Measurements from ENCODE around the gene MACROD2. TPM values are rescaled to one million over a fixed set of nuclear protein-coding genes. Genes with fewer than 3 reads are reported as not detected.

The MACROD2 gene
- total RNA-seq, 4 donors from 2014 or later, result 12.6 to 60.3 (median 18.9) TPM

- DNase-seq (ENCODE audit: low spot score in 2 of 2), result no peak
- 61% methylated on average over 1 of the region's 1 CpG for WGBS
- no peaks in the 10 kb centered on the region for H3K4me1 ChIP-seq
Measured at GRCh38 chr20:15835811-15836210, 1840.5 kb downstream of the MACROD2 start.

GRCh38 chr20:15836634-15837033, 1841.3 kb downstream of the MACROD2 start:
- no peaks in the 10 kb centered on the region for H3K9me3 ChIP-seq
- no peak overlapping the region for H3K4me3 ChIP-seq
- 78% methylated on average over 2 of the region's 2 CpGs for whole genome bisulfite sequencing

More at GRCh38 chr20:15835811-15836210, 1840.5 kb downstream of the MACROD2 start:
- Histone ChIP-seq H3K27ac (no peak overlapping the region), H3K27me3 (no peaks in the 10 kb centered on the region), H3K9me3 (no peaks in the 10 kb centered on the region), H3K36me3 (no peaks in the 10 kb centered on the region), H3K4me3 (no peak overlapping the region)
- TF ChIP-seq POLR2A (IDR thresholded peaks at IDR 0.05) (no peak), EP300 (IDR thresholded peaks at IDR 0.05) (no peak), POLR2AphosphoS5 (IDR thresholded peaks at IDR 0.05) (no peak)
- TF ChIP-seq, protein P1, sequence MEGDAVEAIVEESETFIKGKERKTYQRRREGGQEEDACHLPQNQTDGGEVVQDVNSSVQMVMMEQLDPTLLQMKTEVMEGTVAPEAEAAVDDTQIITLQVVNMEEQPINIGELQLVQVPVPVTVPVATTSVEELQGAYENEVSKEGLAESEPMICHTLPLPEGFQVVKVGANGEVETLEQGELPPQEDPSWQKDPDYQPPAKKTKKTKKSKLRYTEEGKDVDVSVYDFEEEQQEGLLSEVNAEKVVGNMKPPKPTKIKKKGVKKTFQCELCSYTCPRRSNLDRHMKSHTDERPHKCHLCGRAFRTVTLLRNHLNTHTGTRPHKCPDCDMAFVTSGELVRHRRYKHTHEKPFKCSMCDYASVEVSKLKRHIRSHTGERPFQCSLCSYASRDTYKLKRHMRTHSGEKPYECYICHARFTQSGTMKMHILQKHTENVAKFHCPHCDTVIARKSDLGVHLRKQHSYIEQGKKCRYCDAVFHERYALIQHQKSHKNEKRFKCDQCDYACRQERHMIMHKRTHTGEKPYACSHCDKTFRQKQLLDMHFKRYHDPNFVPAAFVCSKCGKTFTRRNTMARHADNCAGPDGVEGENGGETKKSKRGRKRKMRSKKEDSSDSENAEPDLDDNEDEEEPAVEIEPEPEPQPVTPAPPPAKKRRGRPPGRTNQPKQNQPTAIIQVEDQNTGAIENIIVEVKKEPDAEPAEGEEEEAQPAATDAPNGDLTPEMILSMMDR (IDR thresholded peaks at IDR 0.05), result no peak

GRCh38 chr20:15837563-15837962, 1842.2 kb downstream of the MACROD2 start:
- Histone ChIP-seq H3K9me3 (no peaks in the 10 kb centered on the region), H3K4me3 (no peak overlapping the region), H3K27me3 (no peaks in the 10 kb centered on the region), H3K36me3 (no peaks in the 10 kb centered on the region), H3K27ac (no peak overlapping the region), H3K4me1 (no peaks in the 10 kb centered on the region)
- 86% methylated on average over 3 of the region's 3 CpGs for WGBS
- TF ChIP-seq POLR2A (IDR thresholded peaks at IDR 0.05) (no peak), POLR2AphosphoS5 (IDR thresholded peaks at IDR 0.05) (no peak), EP300 (IDR thresholded peaks at IDR 0.05) (no peak)
- TF ChIP-seq, protein P1 (IDR thresholded peaks at IDR 0.05), result no peak
- DNase-seq (ENCODE audit: low spot score in 2 of 2), result no peak

More at GRCh38 chr20:15836634-15837033, 1841.3 kb downstream of the MACROD2 start:
- Histone ChIP-seq H3K27ac (no peak overlapping the region), H3K27me3 (no peaks in the 10 kb centered on the region), H3K36me3 (no peaks in the 10 kb centered on the region), H3K4me1 (no peaks in the 10 kb centered on the region)
- TF ChIP-seq EP300 (IDR thresholded peaks at IDR 0.05) (no peak), POLR2A (IDR thresholded peaks at IDR 0.05) (no peak)
- DNase-seq (ENCODE audit: low spot score in 2 of 2), result no peak

GRCh38 chr20:15838466-15838865, 1843.2 kb downstream of the MACROD2 start:
- TF ChIP-seq, protein P1 (IDR thresholded peaks at IDR 0.05), result no peak
- TF ChIP-seq POLR2A (IDR thresholded peaks at IDR 0.05) (no peak), POLR2AphosphoS5 (IDR thresholded peaks at IDR 0.05) (no peak)
- H3K27me3 ChIP-seq, result no peaks in the 10 kb centered on the region
- no peaks in the 10 kb centered on the region for H3K36me3 ChIP-seq
- DNase-seq (ENCODE audit: low spot score in 2 of 2), result no peak
- no peaks in the 10 kb centered on the region for H3K9me3 ChIP-seq
- WGBS, result 79% methylated on average over 2 of the region's 2 CpGs
- no peak overlapping the region for H3K4me3 ChIP-seq
- H3K27ac ChIP-seq, result no peak overlapping the region
- H3K4me1 ChIP-seq, result no peaks in the 10 kb centered on the region

DNA sequence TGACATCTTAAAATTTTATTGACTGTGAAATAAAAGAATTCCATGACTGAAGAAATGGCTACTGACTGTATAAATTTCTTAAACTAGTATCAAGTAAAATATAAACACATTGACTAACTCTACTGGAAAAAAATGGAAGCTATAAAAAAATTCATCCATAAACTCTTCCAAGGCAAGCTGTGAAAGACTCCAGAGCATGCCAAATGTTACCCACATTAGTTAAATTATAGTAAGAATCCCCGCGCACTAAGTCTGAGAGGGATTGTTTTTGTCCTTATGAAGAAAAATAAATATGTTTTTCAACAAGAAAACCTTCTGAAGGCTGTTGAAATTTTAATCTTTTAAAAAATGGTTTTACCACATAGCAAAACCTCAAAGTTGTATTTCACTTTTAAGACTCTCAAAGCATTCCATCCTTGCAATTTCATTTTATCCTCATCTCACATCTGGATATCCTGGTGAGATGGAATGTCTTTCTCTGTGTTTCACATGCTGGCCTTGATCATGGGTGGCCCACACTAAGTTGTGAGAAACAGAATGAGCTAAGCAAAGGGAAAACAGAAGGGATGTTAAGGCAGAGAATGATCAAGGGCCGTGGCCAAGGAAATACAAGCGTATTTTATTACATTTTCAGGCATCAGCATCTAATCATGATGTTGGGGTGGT, 1845.5 kb downstream of the MACROD2 start:
- no peak for DNase-seq (ENCODE audit: low spot score in 2 of 2)
- no peak overlapping the region for H3K4me3 ChIP-seq
- H3K27ac ChIP-seq, result no peak overlapping the region
- WGBS, result 55% methylated on average over 4 of the region's 4 CpGs
- H3K4me1 ChIP-seq, result no peaks in the 10 kb centered on the region
- H3K27me3 ChIP-seq, result no peaks in the 10 kb centered on the region
- TF ChIP-seq, protein P1 (IDR thresholded peaks at IDR 0.05), result no peak
- TF ChIP-seq EP300 (IDR thresholded peaks at IDR 0.05), result no peak
- no peaks in the 10 kb centered on the region for H3K9me3 ChIP-seq
- H3K36me3 ChIP-seq, result no peaks in the 10 kb centered on the region

GRCh38 chr20:15842872-15843271, 1847.6 kb downstream of the MACROD2 start:
- TF ChIP-seq EP300 (IDR thresholded peaks at IDR 0.05), result no peak
- TF ChIP-seq, protein P1 (IDR thresholded peaks at IDR 0.05), result no peak
- no peak for TF ChIP-seq POLR2AphosphoS5 (IDR thresholded peaks at IDR 0.05)
- 73% methylated on average over 1 of the region's 1 CpG for WGBS
- no peaks in the 10 kb centered on the region for H3K27me3 ChIP-seq
- no peak overlapping the region for H3K27ac ChIP-seq
- H3K36me3 ChIP-seq, result no peaks in the 10 kb centered on the region
- no peaks in the 10 kb centered on the region for H3K9me3 ChIP-seq
- no peak overlapping the region for H3K4me3 ChIP-seq
- no peak for DNase-seq (ENCODE audit: low spot score in 2 of 2)
- no peaks in the 10 kb centered on the region for H3K4me1 ChIP-seq

Measured in suprapubic skin (tissue), 4 donors.